ACHN (cell line): Measurements from ENCODE around the gene SLC35E2B.
"Not testable (repeated sequence)": the region's sequence is repeated elsewhere in the genome, so short reads cannot be mapped to it uniquely, and the experiment has no call there.

Experiments
- DNase-seq: peaks from one replicate; pipeline ENCODE4 v3.0.0-alpha.2; 2015
- in situ Hi-C: cut with HindIII; loops from 2 replicates; pipeline ENCODE4 v1.10.0; 2017; ENCODE audit warnings: low sequenced_read_pairs, low pct_ligation_motif_present, low pct_unique_long_range_greater_than_20kb

SLC35E2B gene

GRCh38 chr1:1678581-1679380 is 13.8 kb downstream of the SLC35E2B start:
- in situ Hi-C loops = no loop called here
- no peak for DNase-seq

DNA sequence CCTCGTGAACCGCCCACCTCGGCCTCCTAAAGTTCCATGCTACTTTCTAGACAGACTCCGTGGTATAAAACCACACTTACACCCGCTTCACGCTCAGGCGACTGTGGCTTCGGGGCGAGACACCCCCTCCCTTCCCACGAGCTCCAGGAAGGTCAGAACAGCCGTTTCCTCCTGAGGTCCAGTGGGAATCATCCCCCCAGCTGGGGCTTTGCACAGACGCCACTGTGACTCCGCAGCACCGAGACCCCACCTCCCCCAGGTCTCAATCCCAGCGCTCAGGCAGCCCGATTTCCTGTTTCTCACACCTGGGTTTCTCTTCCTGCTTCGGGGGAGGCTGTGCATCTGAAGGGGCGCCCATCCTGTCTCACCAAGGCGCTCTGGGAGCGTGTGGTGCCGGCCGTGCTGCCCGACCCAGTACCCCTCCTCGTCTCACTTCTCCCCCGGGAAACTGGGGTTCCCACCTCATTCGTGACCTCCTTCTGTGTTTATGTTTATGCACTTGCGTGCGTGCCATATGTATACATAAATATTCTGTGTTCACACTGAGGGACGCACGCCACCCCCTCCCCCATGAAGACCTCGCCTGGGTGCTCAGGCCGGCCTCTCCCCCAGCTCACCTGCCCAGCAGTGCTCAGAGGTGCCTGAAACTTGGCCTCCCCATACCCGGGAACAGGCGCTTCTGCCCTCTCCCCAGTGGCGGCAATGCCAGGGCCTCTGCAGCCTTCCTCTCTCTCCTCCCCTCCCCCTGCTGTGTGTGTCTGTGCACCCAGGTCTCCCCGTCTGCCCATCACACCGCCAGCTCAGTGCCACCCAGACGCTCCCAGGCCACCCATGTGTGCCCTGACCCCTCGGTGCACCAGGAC is 14.6 kb downstream of the SLC35E2B start:
- DNase-seq = no peak
- in situ Hi-C loops = no loop called here

- DNase-seq, in situ Hi-C loops: not testable (repeated sequence)
Measured at GRCh38 chr1:1676087-1676486, 16.5 kb downstream of the SLC35E2B start.

GRCh38 chr1:1675218-1675617 is 17.4 kb downstream of the SLC35E2B start:
- DNase-seq, in situ Hi-C loops: not testable (repeated sequence)

DNA sequence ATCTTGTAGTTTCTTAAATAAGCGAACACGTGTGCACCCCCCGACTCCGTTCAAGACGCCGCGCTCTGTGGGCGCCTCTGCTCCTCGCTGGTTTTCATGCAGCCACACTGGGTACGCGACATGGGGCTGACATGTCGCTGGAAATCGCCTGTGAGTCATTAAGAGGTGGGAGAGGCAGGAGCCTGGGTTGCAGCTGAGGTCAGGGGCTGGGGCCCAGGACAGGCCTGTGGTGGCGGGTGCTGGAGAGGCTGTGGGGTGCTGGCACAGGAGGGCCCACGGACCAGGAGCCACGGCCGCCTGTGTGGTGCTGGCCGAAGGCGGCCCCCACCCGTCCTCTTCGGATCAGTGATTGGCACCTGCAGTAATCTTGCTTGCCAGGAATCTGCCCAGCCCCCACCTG is 17.8 kb downstream of the SLC35E2B start:
- DNase-seq, in situ Hi-C loops: not testable (repeated sequence)

DNA sequence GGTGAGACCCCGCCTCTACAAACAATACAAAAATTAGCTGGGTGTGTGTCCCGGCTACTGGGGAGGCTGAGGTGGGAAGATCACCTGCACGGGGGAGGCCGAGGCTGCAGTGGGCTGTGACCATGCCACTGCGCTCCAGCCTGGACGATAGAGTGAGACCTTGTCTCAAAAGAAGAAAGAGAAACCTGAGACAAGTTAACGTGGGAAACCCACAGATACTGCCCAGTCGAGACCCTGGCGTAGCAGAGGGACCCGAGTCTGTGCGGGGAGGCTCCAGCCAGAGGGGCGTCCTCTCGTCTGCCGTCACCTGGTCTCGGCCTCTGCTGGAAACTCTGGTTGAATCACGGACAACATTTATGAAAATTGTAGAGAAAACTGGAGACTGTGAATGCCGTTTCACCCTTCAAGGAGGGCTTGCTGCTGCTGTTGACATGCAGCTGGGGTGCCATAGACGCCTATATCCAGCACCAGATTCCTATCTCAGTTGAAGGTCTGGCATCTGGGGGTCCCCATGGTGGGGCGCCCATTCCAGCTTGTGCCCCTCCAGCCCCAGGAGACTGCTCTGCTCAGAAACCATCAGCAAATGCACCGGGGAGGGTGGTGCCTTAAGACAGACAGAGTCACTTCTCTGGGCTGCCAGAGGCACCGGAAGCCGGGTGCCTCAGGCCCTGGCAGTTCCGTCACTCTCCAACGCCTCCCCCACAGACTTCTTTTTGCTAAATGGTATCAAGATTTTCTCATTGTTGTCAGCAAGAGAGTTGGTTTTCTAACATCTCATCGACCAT is 20.2 kb downstream of the SLC35E2B start:
- in situ Hi-C loops = no loop called here
- no peak for DNase-seq

DNA sequence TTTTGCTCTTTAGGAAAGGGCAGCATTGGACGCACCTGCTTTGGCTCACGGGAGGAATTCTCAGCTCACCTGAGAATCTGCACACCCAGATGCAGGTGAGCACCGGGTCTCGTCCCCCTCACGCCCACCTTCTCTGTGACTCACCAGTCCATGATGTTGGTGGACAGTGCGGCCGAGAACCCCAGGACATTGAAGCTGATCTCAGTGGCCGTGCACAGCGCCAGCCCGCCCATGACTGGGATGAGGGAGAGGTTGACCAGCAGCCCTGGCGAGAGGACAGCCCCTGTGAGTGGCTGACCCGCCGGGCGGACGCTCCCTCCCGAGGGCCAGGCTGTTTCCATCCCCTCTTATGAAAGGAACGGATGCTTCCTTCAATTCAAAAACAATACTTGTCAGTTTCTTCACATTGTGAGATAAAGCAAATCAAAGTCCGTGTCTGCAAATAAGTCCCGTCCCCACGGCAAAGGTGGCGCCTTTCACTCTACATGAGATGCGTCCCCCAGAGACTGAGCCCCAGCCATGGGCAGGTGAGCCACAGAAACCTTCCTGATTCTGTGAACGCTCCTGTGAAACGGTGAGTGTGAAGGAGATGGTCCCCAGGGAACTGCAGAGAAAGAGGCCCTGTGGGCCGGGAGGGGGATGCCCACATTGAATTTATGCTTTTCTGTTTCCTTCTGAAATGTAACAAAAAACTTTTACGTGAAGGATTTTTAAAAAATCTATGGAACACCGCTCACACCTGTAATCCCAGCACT is 21.1 kb downstream of the SLC35E2B start:
- in situ Hi-C loops = no loop called here
- DNase-seq = no peak

DNA sequence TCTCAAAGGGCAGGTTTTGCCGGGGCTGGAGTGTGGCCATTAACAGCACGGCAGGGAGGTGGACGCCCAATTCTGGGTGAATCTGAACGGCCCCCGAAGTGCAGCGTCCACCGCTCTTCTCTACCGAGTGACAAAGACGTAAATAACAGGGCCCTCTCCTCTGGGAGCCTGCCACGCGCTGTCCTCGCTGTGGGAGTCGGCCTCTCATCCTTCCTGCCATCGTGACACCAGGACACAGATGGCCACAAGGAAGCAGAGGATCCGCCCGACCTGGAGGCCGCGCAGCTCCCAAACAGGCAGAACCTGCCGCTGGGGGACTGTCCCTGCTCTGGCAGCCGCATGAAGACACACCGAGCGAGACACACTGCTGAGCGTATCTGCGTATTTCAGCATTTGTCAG is 21.7 kb downstream of the SLC35E2B start:
- in situ Hi-C loops = no loop called here
- no peak for DNase-seq

DNA sequence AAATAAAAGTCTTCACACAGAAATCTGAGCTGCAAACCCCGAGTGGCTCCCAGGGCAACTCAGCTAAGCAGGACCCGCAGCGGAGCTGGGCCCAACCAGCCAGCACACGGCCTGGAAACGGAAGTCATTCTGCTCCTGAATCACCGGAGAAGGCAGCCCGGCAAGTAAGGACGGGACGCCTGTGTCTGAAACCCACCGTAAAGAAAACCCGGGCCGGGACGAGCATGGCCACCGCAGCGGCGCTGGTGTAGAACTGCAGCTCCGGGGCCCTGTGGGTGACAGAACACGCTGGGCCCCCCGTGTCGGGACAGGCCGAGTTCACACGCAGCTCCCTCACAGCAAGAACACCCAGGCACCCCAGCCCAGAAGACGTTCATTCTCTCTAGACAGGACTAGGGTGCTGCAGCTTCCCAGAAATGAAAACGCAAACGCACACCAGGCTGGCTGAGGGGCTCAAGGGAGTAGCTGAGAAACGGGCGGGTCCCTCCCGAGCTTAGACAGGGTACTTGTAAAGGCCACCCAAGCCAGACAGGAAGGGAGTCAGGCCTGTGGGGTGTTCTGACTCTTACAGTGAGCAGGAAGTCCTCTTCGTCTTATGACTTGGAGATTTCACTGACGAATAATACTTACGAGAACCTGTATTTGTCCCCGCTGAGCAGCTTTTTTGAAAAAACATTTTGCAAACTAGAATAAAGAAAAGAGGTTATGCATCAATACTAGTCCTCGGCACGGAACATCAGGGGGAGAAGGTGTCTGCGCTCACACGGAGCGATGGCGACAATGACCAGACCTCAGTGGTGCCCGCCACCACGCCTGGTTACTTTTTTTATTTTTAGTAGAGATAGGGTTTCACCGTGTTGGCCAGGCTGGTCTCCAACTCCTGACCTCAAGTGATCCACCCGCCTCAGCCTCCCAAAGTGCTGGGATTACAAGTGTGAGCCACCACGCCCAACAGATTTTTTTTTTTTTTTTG is 22.8 kb downstream of the SLC35E2B start:
- in situ Hi-C loops = no loop called here
- DNase-seq = no peak

GRCh38 chr1:1666526-1666925 is 26.1 kb downstream of the SLC35E2B start:
- no peak for DNase-seq
- in situ Hi-C loops = no loop called here

GRCh38 chr1:1665815-1666251 is 26.8 kb downstream of the SLC35E2B start:
- DNase-seq = peak; percentile 8
- in situ Hi-C loops = no loop called here

GRCh38 chr1:1664941-1665814 is 27.4 kb downstream of the SLC35E2B start:
- in situ Hi-C loops = no loop called here

GRCh38 chr1:1664318-1664717 is 28.3 kb downstream of the SLC35E2B start:
- in situ Hi-C loops, DNase-seq: not testable (repeated sequence)

More at GRCh38 chr1:1664941-1665814, 27.4 kb downstream of the SLC35E2B start:
- DNase-seq = no peak

- in situ Hi-C loops, DNase-seq: not testable (repeated sequence)
Measured at GRCh38 chr1:1662830-1663560, 29.6 kb downstream of the SLC35E2B start.

- not testable (repeated sequence) for DNase-seq
Measured at GRCh38 chr1:1662392-1662791, 30.2 kb downstream of the SLC35E2B start.

More at GRCh38 chr1:1662392-1662791, 30.2 kb downstream of the SLC35E2B start:
- in situ Hi-C loops = not testable (repeated sequence)
